GM12878 (cell line): ENCODE data around the gene FUBP3. TPM values are rescaled to one million over a fixed set of nuclear protein-coding genes. Genes with fewer than 3 reads are reported as not detected.
"Not testable (repeated sequence)": the region's sequence is repeated elsewhere in the genome, so short reads cannot be mapped to it uniquely, and the experiment has no call there.

Source experiments
- ATAC-seq: fragments of 200-7000 bp; cut with Tn5 transposase; 3 replicates; pipeline ENCODE4 v1.9.1; 2020; ENCODE audit warnings: mild to moderate bottlenecking, moderate library complexity
- BruUV-seq: library from RNA; stranded (reverse); fragments of 400-500 nt; replicated peaks from 2 replicates; lab custom pipeline; 2021; lab: Mats Ljungman, UMichigan
- CTCF ChIA-PET: fragments of 300-600 bp; sonication (Branson Sonifier 250); formaldehyde crosslinking; extraction: SDS; loops from one replicate; lab custom pipeline; 2021; ENCODE audit warnings: inconsistent platforms; lab: Yijun Ruan, JAX
- POLR2A ChIA-PET: fragments of 350-600 bp; formaldehyde crosslinking; extraction: SDS; loops from one replicate; lab custom pipeline; 2021; ENCODE audit warnings: inconsistent platforms; lab: Charles Lee
- RAD21 ChIA-PET: fragments of 300-600 bp; sonication (Branson Sonifier 250); formaldehyde crosslinking; loops from one replicate; lab custom pipeline; 2023; ENCODE audit warnings: antibody characterized with exemption; ENCODE audit not compliant: unreplicated experiment; lab: Charles Lee
- SMC1A ChIA-PET: fragments of 300-600 bp; sonication (Branson Sonifier 250); formaldehyde crosslinking; loops from one replicate; lab custom pipeline; 2023; ENCODE audit not compliant: unreplicated experiment, uncharacterized antibody; lab: Charles Lee
- DNase-seq: peaks from one replicate; pipeline ENCODE4 v3.0.0-alpha.2; 2011; ENCODE audit warnings: low read depth, low spot score
- FAIRE-seq: peaks from 3 replicates; lab custom pipeline; 2011; peaks lifted over from hg19 to GRCh38; lab: Jason Lieb, UNC
- H2AFZ ChIP-seq: 2 replicates; pipeline ENCODE4 v1.6.0; 2011; ENCODE audit warnings: low read depth, low read length, control low read depth; ENCODE audit not compliant: control insufficient read depth
- H3K27ac ChIP-seq: 2 replicates; pipeline ENCODE4 v1.5.1; 2011; ENCODE audit warnings: control low read depth; ENCODE audit not compliant: control insufficient read depth, insufficient read depth
- H3K27me3 ChIP-seq, 2 experiments: replicated peaks in 1 of 2; 2 replicates each; pipeline versions ENCODE4 v1.6.0 to v1.6.1; 2011; ENCODE audit warnings: low read length in 1 of 2; ENCODE audit not compliant: control insufficient read depth in 2 of 2, insufficient read depth in 2 of 2
- H3K36me3 ChIP-seq, 2 experiments: 2 replicates each; pipeline ENCODE4 v1.5.1; 2011; ENCODE audit warnings: low read length in 1 of 2; ENCODE audit not compliant: control insufficient read depth in 2 of 2, insufficient read depth in 2 of 2
- H3K4me1 ChIP-seq: 2 replicates; pipeline ENCODE4 v1.6.1; 2011; ENCODE audit warnings: mild to moderate bottlenecking, low read length, moderate library complexity, mixed read lengths; ENCODE audit not compliant: control insufficient read depth, insufficient read depth
- H3K4me2 ChIP-seq: 2 replicates; pipeline ENCODE4 v1.6.0; 2011; ENCODE audit warnings: control low read depth; ENCODE audit not compliant: control insufficient read depth, insufficient read depth
- H3K4me3 ChIP-seq: fragments of 200-600 bp; sonication (generic); 2 replicates; pipeline ENCODE4 v1.5.1; 2016
- H3K79me2 ChIP-seq: 2 replicates; pipeline ENCODE4 v1.6.0; 2011; ENCODE audit warnings: low read length; ENCODE audit not compliant: control insufficient read depth, insufficient read depth
- H3K9ac ChIP-seq: 2 replicates; pipeline ENCODE4 v1.8.0; 2011; ENCODE audit warnings: low read length, control low read depth, mixed read lengths; ENCODE audit not compliant: control insufficient read depth, insufficient read depth
- H3K9me3 ChIP-seq: replicated peaks from 3 replicates; pipeline ENCODE4 v1.5.1; 2011; ENCODE audit warnings: mild to moderate bottlenecking, low read length; ENCODE audit not compliant: control insufficient read depth, insufficient read depth
- H4K20me1 ChIP-seq: 2 replicates; pipeline ENCODE4 v1.6.0; 2011; ENCODE audit not compliant: control insufficient read depth, insufficient read depth
- KAT2A ChIP-seq: conservative IDR thresholded peaks from 2 replicates; pipeline ENCODE4 v1.6.1; 2011; ENCODE audit warnings: low read depth, low read length; ENCODE audit not compliant: control insufficient read depth
- NKRF ChIP-seq: fragments of 450-650 bp; conservative IDR thresholded peaks from 2 replicates; pipeline ENCODE4 v1.6.1; 2017; ENCODE audit warnings: mild to moderate bottlenecking, moderate library complexity
- YY1 ChIP-seq: IDR thresholded peaks from 2 replicates; pipeline ENCODE4 v1.6.1; 2011; ENCODE audit warnings: low read depth, mild to moderate bottlenecking, low read length
- ZNF592 ChIP-seq: fragments of 450-650 bp; IDR thresholded peaks from 2 replicates; pipeline ENCODE4 v1.6.1; 2017; ENCODE audit warnings: mild to moderate bottlenecking, moderate library complexity
- WGBS: methylation state at CpG from one replicate; pipeline ENCODE4 v1.1.6; 2016; ENCODE audit warnings: low lambda C conversion rate; ENCODE audit not compliant: insufficient replicate concordance, insufficient coverage; ENCODE audit errors: missing lambda C conversion rate; 5-methylcytosine and 5-hydroxymethylcytosine counted together
- in situ Hi-C: fragments of 300-500 bp; cut with MboI; formaldehyde crosslinking; loops from 9 replicates; pipeline ENCODE4 v1.14.3; 2018; ENCODE audit warnings: mixed read lengths
- intact Hi-C: fragments of 100-400 bp; cut with micrococcal nuclease; formaldehyde crosslinking; loops from one replicate; pipeline ENCODE4 v1.14.2; 2022; ENCODE audit not compliant: unreplicated experiment
- polyA plus RNA-seq, 11 experiments: library from polyadenylated mRNA; depleted of rRNA in 4 of 11; unstranded in 6 of 11; stranded (reverse) in 5 of 11; fragments of >200 nt; fragmentation: Nextera tagmentation in 4 of 11; fragmentation: Illumina TruSeq in 1 of 11; extraction: Ambion mirVana in 4 of 11; extraction: Trizol in 1 of 11; gene quantifications; 1 replicate in 1 of 11; 2 replicates in 10 of 11; pipeline versions ENCODE4 v1.2.1 to v1.2.3, GENCODE V29; 2011 to 2016; ENCODE audit warnings: inconsistent platforms in 2 of 11, missing spikeins in 2 of 11, low read depth in 1 of 11
- total RNA-seq, 4 experiments: library from RNA; depleted of rRNA in 3 of 4; stranded (reverse); fragments of >200 nt in 3 of 4; fragmentation: Illumina TruSeq in 1 of 4; extraction: Trizol in 1 of 4; gene quantifications; 2 replicates each; pipeline versions ENCODE4 v1.2.1 to v1.2.3, GENCODE V29; 2013 to 2021

FUBP3 gene
- total and polyA plus RNA-seq, 10 of the 15 experiments (the other 5 are each of a cell fraction or from before 2014, with no cell fraction given) = 2.4 to 49.4 (median 37.2) TPM

GRCh38 chr9:130685945-130686344, 106.6 kb downstream of the FUBP3 start:
- ATAC-seq, H3K36me3 ChIP-seq, H3K27ac ChIP-seq, FAIRE-seq, intact Hi-C loops, BruUV-seq, H3K4me2 ChIP-seq, H3K27me3 ChIP-seq, RAD21 ChIA-PET, DNase-seq, H3K9me3 ChIP-seq, H3K4me3 ChIP-seq, H2AFZ ChIP-seq, SMC1A ChIA-PET, H3K9ac ChIP-seq, H4K20me1 ChIP-seq, H3K79me2 ChIP-seq: not testable (repeated sequence)
- in situ Hi-C loops = loop anchor here (10.0 kb wide), 1 partner anchor 231 kb away; no protein-coding TSS in a partner anchor
- CTCF ChIA-PET = interaction anchor here (0.6 to 3.5 kb wide), 4 partner anchors 7 to 222 kb away, joined by 3 to 29 read pairs (median 3); partner anchors contain the start of gene EXOSC2
- 84% methylated on average over 11 of the region's 11 CpGs for WGBS
- POLR2A ChIA-PET = interaction anchor here (0.6 to 0.7 kb wide), 3 partner anchors 259 to 1724 kb away, joined by 3 to 5 read pairs (median 4); no protein-coding TSS in a partner anchor
- peaks cover 11% of the 10 kb centered on the region for H3K4me1 ChIP-seq

GRCh38 chr9:130687615-130688014, 108.2 kb downstream of the FUBP3 start:
- SMC1A ChIA-PET = no interaction called here
- RAD21 ChIA-PET = no interaction called here
- Histone ChIP-seq H3K79me2 (no peaks in the 10 kb centered on the region), H4K20me1 (no peaks in the 10 kb centered on the region), H3K9me3 (no peaks in the 10 kb centered on the region; the same call in 1 of the 3 replicates), H3K27ac (no peak overlapping the region), H3K9ac (no peak overlapping the region), H3K36me3 (no peaks in the 10 kb centered on the region), H3K4me3 (no peak overlapping the region), H3K27me3 (peaks cover 0 to 2% of the 10 kb centered on the region in 2 experiments; a peak in 1 of 4 replicates), H2AFZ (no peak overlapping the region), H3K4me2 (no peak overlapping the region), H3K4me1 (0 out of 2 replicates have a peak, but pooled peaks cover 3% of the 10 kb centered on the region)
- no peak for ATAC-seq
- POLR2A ChIA-PET = no interaction called here
- FAIRE-seq = no peak
- 17% methylated on average over 2 of the region's 2 CpGs for WGBS
- intact Hi-C loops = no loop called here
- no TSS peak for BruUV-seq
- in situ Hi-C loops = loop anchor here (10.0 kb wide), 1 partner anchor 233 kb away; no protein-coding TSS in a partner anchor
- CTCF ChIA-PET = interaction anchor here (1.5 to 2.8 kb wide), 2 partner anchors 20 to 177 kb away, joined by 4 to 13 read pairs; no protein-coding TSS in a partner anchor
- DNase-seq = no peak
- no peak for TF ChIP-seq NKRF
- no peak for TF ChIP-seq YY1
- TF ChIP-seq ZNF592 = no peak
- no peak for TF ChIP-seq KAT2A
